Stimulated activated naive CD8-positive, alpha-beta T cell treated with anti-CD3 and anti-CD28 coated beads, Interleukin-15, amount 100 ng/mL, for 72 hours (primary cell): Measurements from ENCODE around the gene IPO4.
A peak's percentile ranks its signal among the peaks of the same experiment; 100 is the strongest.

Experiments used
- ATAC-seq: fragments of 150-1000 bp; cut with Tn5 transposase; 2 replicates; pipeline ENCODE4 v1.10.0; 2021; ENCODE audit warnings: mild to moderate bottlenecking, moderate library complexity
- DNase-seq, 2 donors: peaks; one replicate each; pipeline ENCODE4 v3.0.0; 2021 to 2022
- H3K27ac Mint-ChIP-seq, 2 donors: one replicate each; pipeline ENCODE4 v1.8.0; 2022; ENCODE audit warnings: mild to moderate bottlenecking in 2 of 2, mixed read lengths in 2 of 2, moderate library complexity in 2 of 2
- H3K27me3 Mint-ChIP-seq: one replicate; pipeline ENCODE4 v1.8.0; 2022; ENCODE audit warnings: mixed read lengths
- H3K4me1 Mint-ChIP-seq: one replicate; pipeline ENCODE4 v1.8.0; 2022; ENCODE audit warnings: mild to moderate bottlenecking, mixed read lengths
- H3K4me3 Mint-ChIP-seq, 2 donors: one replicate each; pipeline ENCODE4 v1.8.0; 2022; ENCODE audit warnings: mild to moderate bottlenecking in 2 of 2, mixed read lengths in 2 of 2, moderate library complexity in 1 of 2
- H3K9me3 Mint-ChIP-seq, 2 donors: one replicate each; pipeline ENCODE4 v1.8.0; 2022; ENCODE audit warnings: mixed read lengths in 2 of 2

The IPO4 gene

DNA sequence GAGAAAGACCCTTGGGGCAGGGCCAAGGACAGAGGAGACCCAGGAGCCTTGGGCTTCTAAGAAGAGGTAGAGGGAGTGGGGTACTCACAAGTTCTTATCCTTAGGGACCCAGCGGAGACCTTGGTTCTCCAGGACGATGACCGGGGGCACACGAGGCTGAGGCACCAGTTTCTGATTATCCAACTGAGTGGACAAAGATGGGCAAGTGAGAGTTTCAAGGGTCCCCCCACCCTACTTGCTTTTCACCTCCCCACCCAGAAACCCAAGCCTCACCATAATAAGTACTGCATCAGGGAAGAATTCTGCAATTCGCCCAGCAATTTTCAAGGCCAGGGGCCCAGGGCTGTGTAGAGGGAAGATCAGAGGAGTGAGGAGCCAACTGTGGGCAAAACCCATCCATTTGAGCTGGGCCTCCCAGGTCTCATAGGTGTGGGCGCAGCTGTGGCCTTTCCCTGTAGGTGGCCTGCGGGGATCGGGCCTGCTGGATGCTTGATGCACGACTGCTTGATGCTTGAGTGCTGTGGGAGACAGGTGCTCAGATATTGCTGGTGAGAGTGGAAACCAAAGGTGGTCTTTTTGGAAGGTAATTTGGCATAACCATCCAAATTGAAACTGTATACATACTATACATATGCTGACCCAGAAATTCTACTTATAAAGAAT, 49.2 kb downstream of the IPO4 start:
- Mint-ChIP-seq H3K4me3 (peak overlapping the region; percentile 75 to 96), H3K9me3 (no peaks in the 10 kb centered on the region), H3K4me1 (peaks cover 71% of the 10 kb centered on the region), H3K27me3 (no peaks in the 10 kb centered on the region), H3K27ac (peak overlapping the region in 1 of 2 donors; percentile 92)
- ATAC-seq: no peak
- peak in 1 of 2 donors; percentile 42 for DNase-seq

GRCh38 chr14:24138396-24139271, 50.0 kb downstream of the IPO4 start:
- peaks cover 63% of the 10 kb centered on the region for H3K4me1 Mint-ChIP-seq
- H3K4me3 Mint-ChIP-seq: peak overlapping the region; percentile 75 to 96
- H3K27me3 Mint-ChIP-seq: no peaks in the 10 kb centered on the region
- ATAC-seq (no peak), DNase-seq (no peak)
- H3K27ac Mint-ChIP-seq: peak overlapping the region; percentile 27 to 92
- H3K9me3 Mint-ChIP-seq: no peaks in the 10 kb centered on the region

DNA sequence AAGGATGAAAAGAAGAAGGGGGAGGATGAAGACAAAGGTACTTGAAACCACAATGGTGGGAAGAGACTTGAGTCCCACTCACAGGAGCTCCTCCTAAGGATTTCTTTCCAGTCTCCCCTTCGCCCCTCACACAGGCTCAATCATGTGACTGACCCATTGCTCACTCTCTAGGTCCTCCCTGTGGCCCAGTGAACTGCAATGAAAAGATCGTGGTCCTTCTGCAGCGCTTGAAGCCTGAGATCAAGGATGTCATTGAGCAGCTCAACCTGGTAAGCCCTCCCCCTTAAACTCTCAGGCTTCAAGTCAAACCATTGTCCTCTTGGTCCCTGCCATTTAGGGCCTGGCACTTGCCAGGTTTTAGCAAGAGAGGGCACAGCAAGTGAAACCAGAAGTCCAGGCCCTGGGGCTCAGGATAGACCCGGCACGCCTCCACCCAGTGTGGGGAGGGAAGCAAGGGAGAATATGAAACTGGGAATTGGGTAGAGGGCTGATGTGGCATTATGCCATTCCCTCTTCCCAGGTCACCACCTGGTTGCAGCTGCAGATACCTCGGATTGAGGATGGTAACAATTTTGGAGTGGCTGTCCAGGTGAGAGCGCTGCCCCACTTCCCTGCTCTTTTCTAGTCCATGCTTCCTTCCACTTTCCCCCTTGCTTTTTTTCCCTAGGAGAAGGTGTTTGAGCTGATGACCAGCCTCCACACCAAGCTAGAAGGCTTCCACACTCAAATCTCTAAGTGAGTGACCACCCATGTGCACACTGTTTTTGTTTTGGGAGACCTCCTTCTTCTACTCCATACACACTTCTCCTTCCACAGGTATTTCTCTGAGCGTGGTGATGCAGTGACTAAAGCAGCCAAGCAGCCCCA, 50.9 kb downstream of the IPO4 start:
- Mint-ChIP-seq H3K9me3 (no peaks in the 10 kb centered on the region), H3K27ac (peak overlapping the region in 1 of 2 donors; percentile 94), H3K27me3 (no peaks in the 10 kb centered on the region)

DNA sequence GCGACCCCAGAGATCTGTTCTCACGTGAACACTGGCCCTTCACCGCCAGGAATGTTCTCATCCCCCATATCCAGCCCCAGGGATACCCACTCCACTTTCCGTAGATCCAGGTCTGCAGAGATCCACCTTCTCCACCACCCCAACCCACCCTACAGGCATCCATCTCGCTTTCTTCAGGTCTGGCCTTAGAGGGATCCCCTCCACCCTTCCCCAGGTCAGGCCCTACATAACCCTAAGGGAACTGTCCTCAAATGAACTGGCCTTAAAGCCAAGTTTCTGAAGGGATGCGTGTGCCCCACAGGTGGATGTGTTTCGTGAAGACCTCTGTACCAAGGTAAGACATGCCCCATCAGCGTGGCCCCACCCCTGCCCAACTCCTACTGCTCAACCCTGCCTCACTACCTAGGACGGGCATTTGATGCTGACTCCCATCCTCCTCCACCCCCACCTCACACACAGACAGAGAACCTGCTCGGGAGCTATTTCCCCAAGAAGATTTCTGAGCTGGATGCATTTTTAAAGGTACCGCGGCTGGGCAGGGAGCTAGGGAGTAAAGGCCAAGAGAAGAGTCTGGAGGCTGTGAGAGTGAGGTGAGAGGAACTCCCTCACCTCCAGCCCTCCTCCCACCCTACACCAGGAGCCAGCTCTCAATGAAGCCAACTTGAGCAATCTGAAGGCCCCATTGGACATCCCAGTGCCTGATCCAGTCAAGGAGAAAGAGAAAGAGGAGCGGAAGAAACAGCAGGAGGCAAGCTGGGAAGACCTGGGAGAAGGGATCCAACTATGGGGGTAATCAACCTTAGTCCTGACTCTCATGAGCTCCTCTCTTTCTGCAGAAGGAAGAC, 51.7 kb downstream of the IPO4 start:
- Mint-ChIP-seq H3K27ac (peak overlapping the region; percentile 91 to 94), H3K4me1 (peaks cover 60% of the 10 kb centered on the region), H3K4me3 (peak overlapping the region; percentile 91 to 98), H3K9me3 (no peaks in the 10 kb centered on the region), H3K27me3 (no peaks in the 10 kb centered on the region)
- DNase-seq (no peak), ATAC-seq (no peak)

More for the DNA sequence above, 50.9 kb downstream of the IPO4 start:
- Mint-ChIP-seq H3K4me3 (peak overlapping the region; percentile 91 to 98), H3K4me1 (peaks cover 60% of the 10 kb centered on the region)
- no peak for ATAC-seq
- DNase-seq: no peak

DNA sequence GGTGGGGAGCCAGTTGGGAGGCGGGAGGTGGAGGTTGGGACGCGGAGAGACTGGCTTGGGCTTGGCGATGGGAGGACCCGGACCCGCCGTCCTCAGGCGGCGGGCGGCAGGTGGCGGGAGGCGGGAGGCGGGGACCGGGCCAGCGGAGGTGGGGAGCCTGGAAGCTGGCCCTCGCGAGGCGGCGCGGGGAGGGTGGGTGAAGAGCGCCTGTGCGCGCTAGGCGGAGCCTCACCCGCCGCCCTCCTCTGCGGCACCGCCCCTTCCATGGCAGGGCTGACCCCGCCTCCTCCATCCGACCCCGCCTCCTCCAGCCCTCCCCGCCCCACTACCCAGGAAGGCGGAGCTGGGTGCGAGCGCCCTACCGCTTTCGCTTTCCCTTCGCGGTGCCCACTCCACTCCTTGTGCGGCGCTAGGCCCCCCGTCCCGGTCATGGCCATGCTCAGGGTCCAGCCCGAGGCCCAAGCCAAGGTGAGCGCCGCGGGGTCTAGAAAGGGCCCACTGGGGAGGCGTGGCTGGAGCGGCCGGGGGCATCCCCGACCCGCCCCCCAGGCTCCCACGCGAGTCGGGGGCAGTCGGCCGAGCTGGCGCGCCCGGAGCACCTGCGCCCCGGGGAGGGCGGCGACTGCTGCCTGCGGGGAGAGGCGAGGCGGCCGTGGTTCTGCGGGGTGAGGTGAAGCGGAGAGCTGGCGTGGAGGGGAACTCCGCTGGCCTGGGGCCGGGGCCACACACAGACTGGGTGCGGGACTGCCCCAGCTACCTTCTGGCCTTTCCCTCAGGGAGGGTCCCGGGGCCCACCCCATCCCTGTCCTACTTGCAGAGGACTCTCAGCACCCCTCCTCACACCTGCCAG, 52.6 kb downstream of the IPO4 start, which contains the start of gene PSME1:
Gene PSME1 (plus strand): TSS at position 361 of the 850 bp plus-strand sequence. CDS start 69 bp downstream, at position 430.
- peak; percentile 92 for ATAC-seq
- peak; percentile 94 for DNase-seq
- no peaks in the 10 kb centered on the region for H3K27me3 Mint-ChIP-seq
- peak within 1 kb of the TSS; percentile 92 to 94 for H3K27ac Mint-ChIP-seq
- peaks cover 63% of the 10 kb centered on the region for H3K4me1 Mint-ChIP-seq
- no peaks in the 10 kb centered on the region for H3K9me3 Mint-ChIP-seq
- peak within 1 kb of the TSS; percentile 91 to 98 for H3K4me3 Mint-ChIP-seq

DNA sequence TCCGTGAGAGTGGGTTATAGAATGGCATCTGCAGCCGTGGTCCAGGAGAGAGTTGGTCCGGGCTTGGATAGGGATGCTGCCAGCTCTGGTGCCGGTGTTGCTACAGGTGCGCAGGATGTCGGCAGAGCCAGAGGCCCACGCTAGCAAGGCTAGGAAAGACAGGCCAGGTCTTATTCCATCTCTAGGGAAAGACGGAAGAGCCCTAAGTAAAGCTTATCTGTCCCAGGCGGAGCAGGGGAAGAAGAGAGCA, 53.1 kb downstream of the IPO4 start:
- Mint-ChIP-seq H3K27ac (peak overlapping the region; percentile 79 to 92), H3K9me3 (no peaks in the 10 kb centered on the region), H3K27me3 (no peaks in the 10 kb centered on the region), H3K4me1 (peaks cover 68% of the 10 kb centered on the region), H3K4me3 (peak overlapping the region; percentile 91 to 98)
- DNase-seq (no peak), ATAC-seq (peak; percentile 3)

DNA sequence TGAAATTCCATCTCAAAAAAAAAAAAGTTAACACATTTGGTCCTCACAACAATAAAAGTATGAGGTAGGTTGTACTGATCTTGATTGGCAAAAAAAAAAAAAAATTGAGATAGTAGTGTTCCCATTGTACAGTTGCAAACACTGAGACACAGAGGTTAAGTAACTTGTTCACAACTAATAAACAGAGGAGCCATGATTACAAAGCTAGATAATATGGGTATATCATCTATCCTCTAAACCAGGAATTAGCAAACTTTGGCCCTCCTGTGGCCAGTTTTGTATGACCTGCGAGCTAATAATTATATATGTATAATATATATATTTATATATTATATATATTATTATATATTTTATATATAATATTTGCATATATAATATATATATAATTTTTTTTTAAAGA, 54.9 kb downstream of the IPO4 start:
- no peak overlapping the region for H3K4me3 Mint-ChIP-seq
- H3K27ac Mint-ChIP-seq: no peak overlapping the region
- peaks cover 56% of the 10 kb centered on the region for H3K4me1 Mint-ChIP-seq
- no peaks in the 10 kb centered on the region for H3K27me3 Mint-ChIP-seq
- no peaks in the 10 kb centered on the region for H3K9me3 Mint-ChIP-seq
- ATAC-seq (no peak), DNase-seq (no peak)

GRCh38 chr14:24132976-24133375, 55.6 kb downstream of the IPO4 start:
- DNase-seq (no peak), ATAC-seq (no peak)
- Mint-ChIP-seq H3K27ac (peak overlapping the region; percentile 90 to 95), H3K9me3 (no peaks in the 10 kb centered on the region), H3K27me3 (no peaks in the 10 kb centered on the region), H3K4me3 (peak overlapping the region; percentile 52 to 73), H3K4me1 (peaks cover 50% of the 10 kb centered on the region)

GRCh38 chr14:24132061-24132685, 56.4 kb downstream of the IPO4 start:
- Mint-ChIP-seq H3K27ac (peak overlapping the region; percentile 90 to 95), H3K27me3 (no peaks in the 10 kb centered on the region), H3K4me1 (peaks cover 46% of the 10 kb centered on the region), H3K4me3 (peak overlapping the region; percentile 52 to 73), H3K9me3 (no peaks in the 10 kb centered on the region)
- DNase-seq (peak; percentile 32 to 40), ATAC-seq (no peak)

DNA sequence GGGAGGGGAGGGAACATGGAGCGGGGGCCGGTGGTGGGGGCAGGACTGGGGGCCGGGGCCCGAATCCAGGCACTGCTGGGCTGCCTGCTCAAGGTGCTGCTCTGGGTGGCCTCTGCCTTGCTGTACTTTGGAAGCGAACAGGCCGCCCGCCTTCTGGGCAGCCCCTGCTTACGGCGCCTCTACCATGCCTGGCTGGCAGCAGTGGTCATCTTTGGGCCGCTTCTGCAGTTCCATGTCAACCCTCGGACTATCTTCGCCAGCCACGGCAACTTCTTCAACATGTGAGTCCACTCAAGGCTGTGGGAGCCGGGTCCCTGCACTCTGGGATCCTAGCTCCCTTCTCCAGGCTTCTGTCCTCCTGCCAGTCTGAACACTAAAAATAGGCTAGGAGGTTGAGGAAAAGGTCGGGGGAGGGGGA, 57.1 kb downstream of the IPO4 start:
- no peaks in the 10 kb centered on the region for H3K9me3 Mint-ChIP-seq
- H3K4me3 Mint-ChIP-seq: peak overlapping the region in 1 of 2 donors; percentile 73
- peak overlapping the region in 1 of 2 donors; percentile 74 for H3K27ac Mint-ChIP-seq
- DNase-seq (no peak), ATAC-seq (no peak)
- H3K27me3 Mint-ChIP-seq: no peaks in the 10 kb centered on the region
- peaks cover 40% of the 10 kb centered on the region for H3K4me1 Mint-ChIP-seq

- no peaks in the 10 kb centered on the region for H3K9me3 Mint-ChIP-seq
- no peak overlapping the region for H3K27ac Mint-ChIP-seq
- DNase-seq (no peak), ATAC-seq (no peak)
- H3K4me3 Mint-ChIP-seq: no peak overlapping the region
- peaks cover 40% of the 10 kb centered on the region for H3K4me1 Mint-ChIP-seq
- H3K27me3 Mint-ChIP-seq: no peaks in the 10 kb centered on the region
Measured at GRCh38 chr14:24130717-24131548, 57.7 kb downstream of the IPO4 start.

GRCh38 chr14:24130380-24130716, 58.3 kb downstream of the IPO4 start, which contains the start of gene FITM1:
FITM1 (plus strand) TSS chr14:24130659; CDS start chr14:24131564, 905 bp downstream.
- no peaks in the 10 kb centered on the region for H3K9me3 Mint-ChIP-seq
- ATAC-seq: no peak
- H3K27ac Mint-ChIP-seq: no peak within 1 kb of the TSS

More at GRCh38 chr14:24130380-24130716, 58.3 kb downstream of the IPO4 start, which contains the start of gene FITM1:
- no peak for DNase-seq
- Mint-ChIP-seq H3K4me3 (no peak within 1 kb of the TSS), H3K4me1 (peaks cover 36% of the 10 kb centered on the region), H3K27me3 (no peaks in the 10 kb centered on the region)
